Measurements from ENCODE around the gene ODAD3.

ODAD3 gene

DNA sequence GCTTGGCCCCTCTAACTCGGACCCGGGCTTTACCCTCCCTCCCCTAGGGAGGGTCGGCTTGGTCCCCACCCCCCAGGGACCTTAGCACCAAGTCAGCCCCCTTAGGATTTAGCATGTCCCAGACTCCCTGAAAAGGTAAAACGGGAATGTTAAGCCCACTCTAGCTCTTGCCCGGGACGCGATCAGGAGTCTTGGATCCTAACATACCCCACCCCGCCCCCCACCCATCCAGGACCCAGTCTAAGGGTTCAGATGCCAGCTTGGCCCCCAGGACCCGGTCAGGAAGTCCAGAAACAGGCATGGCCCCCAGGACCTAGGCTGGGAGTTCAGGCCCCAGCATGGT, 51.2 kb downstream of the ODAD3 start:
- Histone ChIP-seq H3K36me3 (replicated peaks; ENCODE audit: insufficient read depth, low read length) (no peaks in the 10 kb centered on the region), H3K9ac (ENCODE audit: low read length) (no peak overlapping the region), H2AFZ (ENCODE audit: low read length) (peak overlapping the region; percentile 30; the same call in 1 of the 2 replicates), H3K4me3 (ENCODE audit: low read length) (peak overlapping the region; percentile 28; the same call in 1 of the 2 replicates), H3K4me2 (ENCODE audit: low read depth, low read length) (peak overlapping the region; percentile 72; the same call in 1 of the 2 replicates), H3K27me3 (replicated peaks; ENCODE audit: insufficient read depth, low read length) (peaks cover 26% of the 10 kb centered on the region), H3K9me3 (replicated peaks; ENCODE audit: insufficient read depth, low read length) (no peaks in the 10 kb centered on the region), H3F3A (ENCODE audit: insufficient read depth, low read length) (peaks cover 20% of the 10 kb centered on the region; the same call in 1 of the 2 replicates), H3K27ac (ENCODE audit: low read length) (no peak overlapping the region), H3K9me2 (replicated peaks; ENCODE audit: insufficient read depth, low read length) (no peaks in the 10 kb centered on the region), H3K4me1 (ENCODE audit: low read length) (peaks cover 17% of the 10 kb centered on the region), H3K79me2 (ENCODE audit: low read length) (peaks cover 4% of the 10 kb centered on the region; the same call in 1 of the 2 replicates), H4K20me1 (ENCODE audit: insufficient read depth, low read length) (no peaks in the 10 kb centered on the region)
- TF ChIP-seq, protein P1, sequence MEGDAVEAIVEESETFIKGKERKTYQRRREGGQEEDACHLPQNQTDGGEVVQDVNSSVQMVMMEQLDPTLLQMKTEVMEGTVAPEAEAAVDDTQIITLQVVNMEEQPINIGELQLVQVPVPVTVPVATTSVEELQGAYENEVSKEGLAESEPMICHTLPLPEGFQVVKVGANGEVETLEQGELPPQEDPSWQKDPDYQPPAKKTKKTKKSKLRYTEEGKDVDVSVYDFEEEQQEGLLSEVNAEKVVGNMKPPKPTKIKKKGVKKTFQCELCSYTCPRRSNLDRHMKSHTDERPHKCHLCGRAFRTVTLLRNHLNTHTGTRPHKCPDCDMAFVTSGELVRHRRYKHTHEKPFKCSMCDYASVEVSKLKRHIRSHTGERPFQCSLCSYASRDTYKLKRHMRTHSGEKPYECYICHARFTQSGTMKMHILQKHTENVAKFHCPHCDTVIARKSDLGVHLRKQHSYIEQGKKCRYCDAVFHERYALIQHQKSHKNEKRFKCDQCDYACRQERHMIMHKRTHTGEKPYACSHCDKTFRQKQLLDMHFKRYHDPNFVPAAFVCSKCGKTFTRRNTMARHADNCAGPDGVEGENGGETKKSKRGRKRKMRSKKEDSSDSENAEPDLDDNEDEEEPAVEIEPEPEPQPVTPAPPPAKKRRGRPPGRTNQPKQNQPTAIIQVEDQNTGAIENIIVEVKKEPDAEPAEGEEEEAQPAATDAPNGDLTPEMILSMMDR (IDR thresholded peaks at IDR 0.05; ENCODE audit: low read length), result no peak
- no peak for TF ChIP-seq EZH2 (optimal IDR thresholded peaks at IDR 0.05; ENCODE audit: low read depth, low read length)
- no peak for TF ChIP-seq EZH2phosphoT487 (IDR thresholded peaks at IDR 0.05; ENCODE audit: low read length)
- no peak for DNase-seq

DNA sequence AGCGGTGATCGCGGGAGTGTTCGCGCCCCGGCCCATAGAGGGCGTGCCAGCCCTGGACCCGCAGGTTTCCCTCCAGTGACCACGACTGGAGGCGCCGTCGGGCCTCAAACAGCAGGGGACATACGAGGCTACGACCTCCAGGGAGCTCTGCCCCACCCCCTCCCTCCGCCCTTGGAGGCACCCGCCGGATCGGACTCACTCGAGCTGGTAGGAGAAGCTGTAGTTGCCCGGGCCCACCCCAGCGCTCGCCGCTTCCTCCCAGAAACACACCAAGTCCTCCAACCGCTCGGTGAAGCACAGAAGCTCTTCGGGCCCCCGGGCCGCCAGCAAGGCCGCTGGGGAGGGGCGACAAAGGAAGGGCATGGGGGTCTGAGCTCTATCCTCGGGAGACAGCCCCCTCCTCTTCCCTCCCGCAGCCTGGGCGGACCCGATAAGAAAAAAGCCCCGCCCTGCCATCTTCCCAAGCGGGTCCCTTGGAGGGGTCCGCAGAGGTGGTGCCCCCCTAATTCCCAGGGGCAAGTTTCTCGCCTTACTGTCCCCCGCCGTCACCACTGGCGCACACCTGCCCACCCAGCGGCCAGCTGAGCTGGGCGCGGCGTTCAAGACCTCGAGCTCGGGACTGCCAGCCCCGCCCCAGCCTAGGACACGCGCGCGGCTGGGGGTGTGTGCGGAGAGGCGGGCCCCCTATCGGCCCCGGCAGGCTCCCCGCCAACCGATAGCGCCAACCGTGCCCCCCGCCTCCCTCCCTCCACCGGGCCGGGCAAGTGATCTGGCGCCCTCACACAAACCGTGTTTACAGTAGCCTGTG, 51.8 kb downstream of the ODAD3 start:
- H3K4me2 ChIP-seq (ENCODE audit: low read depth, low read length), result peak overlapping the region; percentile 72; the same call in 1 of the 2 replicates
- H2AFZ ChIP-seq (ENCODE audit: low read length), result no peak overlapping the region
- no peak overlapping the region for H3K27ac ChIP-seq (ENCODE audit: low read length)
- peak overlapping the region; percentile 22; the same call in 1 of the 2 replicates for H3K4me3 ChIP-seq (ENCODE audit: low read length)
- peaks cover 20% of the 10 kb centered on the region; the same call in 1 of the 2 replicates for H3F3A ChIP-seq (ENCODE audit: insufficient read depth, low read length)
- no peaks in the 10 kb centered on the region for H3K36me3 ChIP-seq (replicated peaks; ENCODE audit: insufficient read depth, low read length)
- H3K9ac ChIP-seq (ENCODE audit: low read length), result no peak overlapping the region
- H3K4me1 ChIP-seq (ENCODE audit: low read length), result peaks cover 17% of the 10 kb centered on the region
- no peak for TF ChIP-seq EZH2phosphoT487 (IDR thresholded peaks at IDR 0.05; ENCODE audit: low read length)
- TF ChIP-seq, protein P1 (IDR thresholded peaks at IDR 0.05; ENCODE audit: low read length), result peak; percentile 45
- H3K9me2 ChIP-seq (replicated peaks; ENCODE audit: insufficient read depth, low read length), result no peaks in the 10 kb centered on the region
- peaks cover 4% of the 10 kb centered on the region; the same call in 1 of the 2 replicates for H3K79me2 ChIP-seq (ENCODE audit: low read length)
- H3K9me3 ChIP-seq (replicated peaks; ENCODE audit: insufficient read depth, low read length), result no peaks in the 10 kb centered on the region
- no peaks in the 10 kb centered on the region for H4K20me1 ChIP-seq (ENCODE audit: insufficient read depth, low read length)
- H3K27me3 ChIP-seq (replicated peaks; ENCODE audit: insufficient read depth, low read length), result peaks cover 26% of the 10 kb centered on the region
- no peak for DNase-seq

DNA sequence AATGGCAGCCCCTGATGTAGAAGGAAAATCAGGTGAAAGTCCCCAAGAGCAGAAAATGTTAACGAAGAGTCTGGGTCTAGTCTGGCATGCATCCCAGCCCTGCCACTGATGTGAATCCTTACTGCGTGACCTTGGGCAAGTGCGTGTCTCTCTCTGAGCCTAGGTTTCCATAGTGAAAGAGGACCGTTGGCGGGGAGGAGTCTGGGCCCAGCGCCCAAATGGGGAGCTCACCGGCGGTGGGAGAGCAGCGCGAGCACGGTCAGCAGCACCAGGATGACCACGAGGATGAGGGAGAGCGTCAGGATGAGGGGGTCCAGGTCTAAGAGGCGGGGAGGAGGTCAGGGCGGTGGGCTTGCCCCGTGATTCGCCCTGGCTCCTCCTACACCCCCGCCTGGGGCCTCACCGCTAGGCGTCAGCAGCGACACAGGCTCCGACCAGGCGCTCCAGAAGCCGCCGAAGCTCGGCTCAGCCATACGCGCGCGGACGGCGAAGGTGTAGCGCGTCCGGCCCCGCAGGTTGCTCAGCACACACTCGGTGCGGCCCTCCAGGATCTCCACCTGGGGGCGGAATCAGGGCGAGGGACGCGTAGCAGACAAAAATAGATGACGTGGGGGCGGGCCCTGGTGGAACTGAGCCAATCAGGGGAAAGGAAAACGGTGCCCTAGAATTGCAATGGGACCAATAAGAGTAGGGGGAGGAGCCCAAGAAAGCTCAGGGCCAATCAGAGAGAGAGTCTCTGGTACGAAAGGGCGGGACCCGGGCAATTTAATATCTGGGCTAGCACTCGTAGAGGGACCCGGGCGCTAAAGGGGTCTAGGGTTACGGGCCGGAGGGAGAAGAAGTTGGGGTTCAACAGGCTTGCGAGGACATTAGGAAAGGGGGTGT, 54.0 kb downstream of the ODAD3 start:
- Histone ChIP-seq H3K9ac (ENCODE audit: low read length) (peak overlapping the region; percentile 80), H3K79me2 (ENCODE audit: low read length) (peaks cover 7% of the 10 kb centered on the region), H3K36me3 (replicated peaks; ENCODE audit: insufficient read depth, low read length) (no peaks in the 10 kb centered on the region), H3K27me3 (replicated peaks; ENCODE audit: insufficient read depth, low read length) (peaks cover 23% of the 10 kb centered on the region), H3K9me2 (replicated peaks; ENCODE audit: insufficient read depth, low read length) (no peaks in the 10 kb centered on the region), H2AFZ (ENCODE audit: low read length) (peak overlapping the region; percentile 93), H3F3A (ENCODE audit: insufficient read depth, low read length) (peaks cover 20% of the 10 kb centered on the region; the same call in 1 of the 2 replicates), H3K4me2 (ENCODE audit: low read depth, low read length) (peak overlapping the region; percentile 79), H3K4me1 (ENCODE audit: low read length) (peaks cover 26% of the 10 kb centered on the region), H3K27ac (ENCODE audit: low read length) (peak overlapping the region; percentile 92), H4K20me1 (ENCODE audit: insufficient read depth, low read length) (no peaks in the 10 kb centered on the region), H3K9me3 (replicated peaks; ENCODE audit: insufficient read depth, low read length) (no peaks in the 10 kb centered on the region), H3K4me3 (ENCODE audit: low read length) (peak overlapping the region; percentile 88)
- TF ChIP-seq EZH2phosphoT487 (IDR thresholded peaks at IDR 0.05; ENCODE audit: low read length) (no peak), EZH2 (optimal IDR thresholded peaks at IDR 0.05; ENCODE audit: low read depth, low read length) (no peak)
- TF ChIP-seq, protein P1 (IDR thresholded peaks at IDR 0.05; ENCODE audit: low read length), result peak; percentile 78
- DNase-seq, result peak; percentile 98
